Measurements from ENCODE around the gene PPM1E.

PPM1E gene

GRCh38 chr17:58997756-58998553 lies 242.3 kb downstream of the PPM1E start:
- TF ChIP-seq CSDC2 (CRISPR knock-in tag; IDR thresholded peaks at IDR 0.05) (no peak), ZNF70 (CRISPR knock-in tag; IDR thresholded peaks at IDR 0.05) (no peak), ZFP30 (CRISPR knock-in tag; IDR thresholded peaks at IDR 0.05) (no peak), BACH2 (CRISPR knock-in tag; IDR thresholded peaks at IDR 0.05; ENCODE audit: borderline replicate concordance) (no peak), ESRRG (CRISPR knock-in tag; IDR thresholded peaks at IDR 0.05) (no peak), TCF4 (CRISPR knock-in tag; IDR thresholded peaks at IDR 0.05; ENCODE audit: borderline replicate concordance) (no peak), ZFP3 (CRISPR knock-in tag; IDR thresholded peaks at IDR 0.05) (no peak), ZNF8 (CRISPR knock-in tag; IDR thresholded peaks at IDR 0.05) (no peak), GLIS3 (CRISPR knock-in tag; IDR thresholded peaks at IDR 0.05) (no peak), SNAI2 (CRISPR knock-in tag; IDR thresholded peaks at IDR 0.05) (no peak), ZC3H10 (CRISPR knock-in tag; IDR thresholded peaks at IDR 0.05) (no peak), ARNTL (CRISPR knock-in tag; IDR thresholded peaks at IDR 0.05; ENCODE audit: borderline replicate concordance, low read depth) (no peak), TOX (CRISPR knock-in tag; IDR thresholded peaks at IDR 0.05; ENCODE audit: borderline replicate concordance) (no peak), ISL1 (CRISPR knock-in tag; IDR thresholded peaks at IDR 0.05) (no peak), TSHZ2 (CRISPR knock-in tag; IDR thresholded peaks at IDR 0.05) (no peak)
- TF ChIP-seq, protein P1, sequence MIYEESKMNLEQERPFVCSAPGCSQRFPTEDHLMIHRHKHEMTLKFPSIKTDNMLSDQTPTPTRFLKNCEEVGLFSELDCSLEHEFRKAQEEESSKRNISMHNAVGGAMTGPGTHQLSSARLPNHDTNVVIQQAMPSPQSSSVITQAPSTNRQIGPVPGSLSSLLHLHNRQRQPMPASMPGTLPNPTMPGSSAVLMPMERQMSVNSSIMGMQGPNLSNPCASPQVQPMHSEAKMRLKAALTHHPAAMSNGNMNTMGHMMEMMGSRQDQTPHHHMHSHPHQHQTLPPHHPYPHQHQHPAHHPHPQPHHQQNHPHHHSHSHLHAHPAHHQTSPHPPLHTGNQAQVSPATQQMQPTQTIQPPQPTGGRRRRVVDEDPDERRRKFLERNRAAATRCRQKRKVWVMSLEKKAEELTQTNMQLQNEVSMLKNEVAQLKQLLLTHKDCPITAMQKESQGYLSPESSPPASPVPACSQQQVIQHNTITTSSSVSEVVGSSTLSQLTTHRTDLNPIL (CRISPR knock-in tag; IDR thresholded peaks at IDR 0.05; ENCODE audit: low read depth) = no peak
- TF ChIP-seq, protein P2, sequence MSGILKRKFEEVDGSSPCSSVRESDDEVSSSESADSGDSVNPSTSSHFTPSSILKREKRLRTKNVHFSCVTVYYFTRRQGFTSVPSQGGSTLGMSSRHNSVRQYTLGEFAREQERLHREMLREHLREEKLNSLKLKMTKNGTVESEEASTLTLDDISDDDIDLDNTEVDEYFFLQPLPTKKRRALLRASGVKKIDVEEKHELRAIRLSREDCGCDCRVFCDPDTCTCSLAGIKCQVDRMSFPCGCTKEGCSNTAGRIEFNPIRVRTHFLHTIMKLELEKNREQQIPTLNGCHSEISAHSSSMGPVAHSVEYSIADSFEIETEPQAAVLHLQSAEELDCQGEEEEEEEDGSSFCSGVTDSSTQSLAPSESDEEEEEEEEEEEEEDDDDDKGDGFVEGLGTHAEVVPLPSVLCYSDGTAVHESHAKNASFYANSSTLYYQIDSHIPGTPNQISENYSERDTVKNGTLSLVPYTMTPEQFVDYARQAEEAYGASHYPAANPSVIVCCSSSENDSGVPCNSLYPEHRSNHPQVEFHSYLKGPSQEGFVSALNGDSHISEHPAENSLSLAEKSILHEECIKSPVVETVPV (CRISPR knock-in tag; IDR thresholded peaks at IDR 0.05) = no peak
- TF ChIP-seq, protein P3, sequence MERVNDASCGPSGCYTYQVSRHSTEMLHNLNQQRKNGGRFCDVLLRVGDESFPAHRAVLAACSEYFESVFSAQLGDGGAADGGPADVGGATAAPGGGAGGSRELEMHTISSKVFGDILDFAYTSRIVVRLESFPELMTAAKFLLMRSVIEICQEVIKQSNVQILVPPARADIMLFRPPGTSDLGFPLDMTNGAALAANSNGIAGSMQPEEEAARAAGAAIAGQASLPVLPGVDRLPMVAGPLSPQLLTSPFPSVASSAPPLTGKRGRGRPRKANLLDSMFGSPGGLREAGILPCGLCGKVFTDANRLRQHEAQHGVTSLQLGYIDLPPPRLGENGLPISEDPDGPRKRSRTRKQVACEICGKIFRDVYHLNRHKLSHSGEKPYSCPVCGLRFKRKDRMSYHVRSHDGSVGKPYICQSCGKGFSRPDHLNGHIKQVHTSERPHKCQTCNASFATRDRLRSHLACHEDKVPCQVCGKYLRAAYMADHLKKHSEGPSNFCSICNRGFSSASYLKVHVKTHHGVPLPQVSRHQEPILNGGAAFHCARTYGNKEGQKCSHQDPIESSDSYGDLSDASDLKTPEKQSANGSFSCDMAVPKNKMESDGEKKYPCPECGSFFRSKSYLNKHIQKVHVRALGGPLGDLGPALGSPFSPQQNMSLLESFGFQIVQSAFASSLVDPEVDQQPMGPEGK (CRISPR knock-in tag; IDR thresholded peaks at IDR 0.05; ENCODE audit: borderline replicate concordance) = no peak
- ATAC-seq = no peak

- ATAC-seq = no peak
- no peak for TF ChIP-seq ZC3H10 (CRISPR knock-in tag; IDR thresholded peaks at IDR 0.05)
- TF ChIP-seq ZNF8 (CRISPR knock-in tag; IDR thresholded peaks at IDR 0.05) = no peak
- no peak for TF ChIP-seq OSR1 (CRISPR knock-in tag; IDR thresholded peaks at IDR 0.05)
- no peak for TF ChIP-seq TCF4 (CRISPR knock-in tag; IDR thresholded peaks at IDR 0.05; ENCODE audit: borderline replicate concordance)
- no peak for TF ChIP-seq ZNF565 (CRISPR knock-in tag; conservative IDR thresholded peaks at IDR 0.05; ENCODE audit: low read depth)
- TF ChIP-seq PPARA (CRISPR knock-in tag; IDR thresholded peaks at IDR 0.05; ENCODE audit: borderline replicate concordance) = no peak
- no peak for TF ChIP-seq RARB (CRISPR knock-in tag; IDR thresholded peaks at IDR 0.05)
- TF ChIP-seq ZNF70 (CRISPR knock-in tag; IDR thresholded peaks at IDR 0.05) = no peak
- TF ChIP-seq ARNTL (CRISPR knock-in tag; IDR thresholded peaks at IDR 0.05; ENCODE audit: borderline replicate concordance, low read depth) = no peak
- no peak for TF ChIP-seq CSDC2 (CRISPR knock-in tag; IDR thresholded peaks at IDR 0.05)
- TF ChIP-seq ESRRG (CRISPR knock-in tag; IDR thresholded peaks at IDR 0.05) = no peak
- TF ChIP-seq, protein P2 (CRISPR knock-in tag; IDR thresholded peaks at IDR 0.05) = no peak
- TF ChIP-seq, protein P1 (CRISPR knock-in tag; IDR thresholded peaks at IDR 0.05; ENCODE audit: low read depth) = no peak
- no peak for TF ChIP-seq ISL1 (CRISPR knock-in tag; IDR thresholded peaks at IDR 0.05)
- TF ChIP-seq BACH2 (CRISPR knock-in tag; IDR thresholded peaks at IDR 0.05; ENCODE audit: borderline replicate concordance) = no peak
- TF ChIP-seq TSHZ2 (CRISPR knock-in tag; IDR thresholded peaks at IDR 0.05) = no peak
- no peak for TF ChIP-seq ZFP30 (CRISPR knock-in tag; IDR thresholded peaks at IDR 0.05)
- TF ChIP-seq ZFP3 (CRISPR knock-in tag; IDR thresholded peaks at IDR 0.05) = no peak
Observed at GRCh38 chr17:58998871-58999270, 243.2 kb downstream of the PPM1E start.
